Activated naive CD4-positive, alpha-beta T cell treated with anti-CD3 and anti-CD28 coated beads, Interleukin-2, amount 10 ng/mL, durations not matched to agents 7 days and 5 days (primary cell): ENCODE results near the gene SNRK.
A peak's percentile ranks its signal among the peaks of the same experiment; 100 is the strongest.

Experiments
- CTCF ChIA-PET: fragments of 350-600 bp; sonication (Branson Sonifier 250); formaldehyde crosslinking; loops from one replicate; lab custom pipeline; 2021; ENCODE audit warnings: antibody characterized with exemption; lab: Charles Lee
- DNase-seq: peaks from one replicate; pipeline ENCODE4 v3.0.0-alpha.2; 2020
- H3K27ac Mint-ChIP-seq: one replicate; pipeline ENCODE4 v1.8.0; 2021; ENCODE audit warnings: mild to moderate bottlenecking, moderate library complexity, mixed read lengths
- H3K27me3 Mint-ChIP-seq: one replicate; pipeline ENCODE4 v1.8.0; 2021; ENCODE audit warnings: mild to moderate bottlenecking, mixed read lengths
- H3K36me3 Mint-ChIP-seq: one replicate; pipeline ENCODE4 v1.8.0; 2021; ENCODE audit warnings: mixed read lengths
- H3K4me1 Mint-ChIP-seq: one replicate; pipeline ENCODE4 v1.8.0; 2021; ENCODE audit warnings: mixed read lengths
- H3K4me3 Mint-ChIP-seq: one replicate; pipeline ENCODE4 v1.8.0; 2021; ENCODE audit warnings: mild to moderate bottlenecking, moderate library complexity, mixed read lengths
- H3K9me3 Mint-ChIP-seq: one replicate; pipeline ENCODE4 v1.8.0; 2021; ENCODE audit warnings: mixed read lengths

Gene SNRK

GRCh38 chr3:43286841-43287499, 630 bp downstream of the SNRK start:
- CTCF ChIA-PET = interaction anchor here (0.8 to 2.2 kb wide), 4 partner anchors 10 to 125 kb away, joined by 3 to 13 read pairs (median 4); no protein-coding TSS in a partner anchor
- Mint-ChIP-seq H3K36me3 (peaks cover 42% of the 10 kb centered on the region), H3K4me1 (peaks cover 44% of the 10 kb centered on the region), H3K4me3 (peak overlapping the region; percentile 96), H3K9me3 (no peaks in the 10 kb centered on the region), H3K27ac (peak overlapping the region; percentile 95), H3K27me3 (peaks cover 15% of the 10 kb centered on the region)
- DNase-seq = peak; percentile 40

GRCh38 chr3:43287500-43287873, 1.1 kb downstream of the SNRK start:
- Mint-ChIP-seq H3K4me1 (peaks cover 49% of the 10 kb centered on the region), H3K27ac (peak overlapping the region; percentile 95), H3K4me3 (peak overlapping the region; percentile 96), H3K27me3 (peaks cover 15% of the 10 kb centered on the region), H3K36me3 (peaks cover 42% of the 10 kb centered on the region), H3K9me3 (no peaks in the 10 kb centered on the region)
- CTCF ChIA-PET = interaction anchor here (0.8 to 2.2 kb wide), 4 partner anchors 9 to 125 kb away, joined by 3 to 13 read pairs (median 4); no protein-coding TSS in a partner anchor
- DNase-seq = no peak

- CTCF ChIA-PET = interaction anchor here (0.7 kb wide), 1 partner anchor 58 kb away, joined by 3 read pairs; no protein-coding TSS in a partner anchor
- no peaks in the 10 kb centered on the region for H3K9me3 Mint-ChIP-seq
- no peak for DNase-seq
- H3K27ac Mint-ChIP-seq = peak overlapping the region; percentile 95
- peaks cover 11% of the 10 kb centered on the region for H3K27me3 Mint-ChIP-seq
- H3K4me1 Mint-ChIP-seq = peaks cover 58% of the 10 kb centered on the region
- peaks cover 50% of the 10 kb centered on the region for H3K36me3 Mint-ChIP-seq
- peak overlapping the region; percentile 96 for H3K4me3 Mint-ChIP-seq
These were observed 2.0 kb downstream of the SNRK start for GRCh38 chr3:43288366-43288765.

GRCh38 chr3:43288850-43289249, 2.5 kb downstream of the SNRK start:
- CTCF ChIA-PET = interaction anchor here (0.7 to 1.1 kb wide), 2 partner anchors 39 to 58 kb away, joined by 3 read pairs; no protein-coding TSS in a partner anchor
- peaks cover 50% of the 10 kb centered on the region for H3K36me3 Mint-ChIP-seq
- no peak for DNase-seq
- no peaks in the 10 kb centered on the region for H3K9me3 Mint-ChIP-seq
- H3K4me3 Mint-ChIP-seq = peak overlapping the region; percentile 96
- peaks cover 61% of the 10 kb centered on the region for H3K4me1 Mint-ChIP-seq
- peaks cover 11% of the 10 kb centered on the region for H3K27me3 Mint-ChIP-seq
- H3K27ac Mint-ChIP-seq = peak overlapping the region; percentile 95

GRCh38 chr3:43289401-43289800, 3.1 kb downstream of the SNRK start:
- H3K27ac Mint-ChIP-seq = peak overlapping the region; percentile 95
- DNase-seq = no peak
- no peaks in the 10 kb centered on the region for H3K9me3 Mint-ChIP-seq
- H3K27me3 Mint-ChIP-seq = peaks cover 11% of the 10 kb centered on the region
- H3K36me3 Mint-ChIP-seq = peaks cover 54% of the 10 kb centered on the region
- H3K4me3 Mint-ChIP-seq = peak overlapping the region; percentile 96
- H3K4me1 Mint-ChIP-seq = peaks cover 66% of the 10 kb centered on the region
- CTCF ChIA-PET = interaction anchor here (0.9 to 1.1 kb wide), 2 partner anchors 34 to 38 kb away, joined by 3 read pairs; no protein-coding TSS in a partner anchor

GRCh38 chr3:43289841-43290470, 3.6 kb downstream of the SNRK start:
- DNase-seq = no peak
- CTCF ChIA-PET = interaction anchor here (0.9 to 1.2 kb wide), 3 partner anchors 35 to 128 kb away, joined by 3 read pairs; no protein-coding TSS in a partner anchor
- Mint-ChIP-seq H3K4me1 (peaks cover 72% of the 10 kb centered on the region), H3K9me3 (no peaks in the 10 kb centered on the region), H3K27ac (peak overlapping the region; percentile 95), H3K36me3 (peaks cover 59% of the 10 kb centered on the region), H3K4me3 (peak overlapping the region; percentile 96), H3K27me3 (peaks cover 11% of the 10 kb centered on the region)

- Mint-ChIP-seq H3K9me3 (no peaks in the 10 kb centered on the region), H3K4me3 (peak overlapping the region; percentile 96), H3K36me3 (peaks cover 62% of the 10 kb centered on the region), H3K27ac (peak overlapping the region; percentile 50), H3K4me1 (peaks cover 76% of the 10 kb centered on the region), H3K27me3 (peaks cover 3% of the 10 kb centered on the region)
- CTCF ChIA-PET = interaction anchor here (1.2 kb wide), 1 partner anchor 129 kb away, joined by 3 read pairs; no protein-coding TSS in a partner anchor
- DNase-seq = no peak
These were observed 4.6 kb downstream of the SNRK start for GRCh38 chr3:43290956-43291355.

GRCh38 chr3:43291546-43291945, 5.2 kb downstream of the SNRK start:
- H3K27ac Mint-ChIP-seq = peak overlapping the region; percentile 64
- peaks cover 78% of the 10 kb centered on the region for H3K4me1 Mint-ChIP-seq
- no peaks in the 10 kb centered on the region for H3K9me3 Mint-ChIP-seq
- CTCF ChIA-PET = no interaction called here
- peaks cover 62% of the 10 kb centered on the region for H3K36me3 Mint-ChIP-seq
- H3K4me3 Mint-ChIP-seq = peak overlapping the region; percentile 96
- DNase-seq = no peak
- no peaks in the 10 kb centered on the region for H3K27me3 Mint-ChIP-seq

GRCh38 chr3:43294975-43295374, 8.6 kb downstream of the SNRK start:
- DNase-seq = no peak
- H3K4me3 Mint-ChIP-seq = peak overlapping the region; percentile 37
- peak overlapping the region; percentile 87 for H3K27ac Mint-ChIP-seq
- peaks cover 60% of the 10 kb centered on the region for H3K36me3 Mint-ChIP-seq
- no peaks in the 10 kb centered on the region for H3K9me3 Mint-ChIP-seq
- CTCF ChIA-PET = interaction anchor here (0.6 kb wide), 1 partner anchor 100 kb away, joined by 3 read pairs; no protein-coding TSS in a partner anchor
- H3K27me3 Mint-ChIP-seq = no peaks in the 10 kb centered on the region
- peaks cover 91% of the 10 kb centered on the region for H3K4me1 Mint-ChIP-seq

- Mint-ChIP-seq H3K4me1 (peaks cover 77% of the 10 kb centered on the region), H3K9me3 (no peaks in the 10 kb centered on the region), H3K4me3 (peak overlapping the region; percentile 73), H3K36me3 (peaks cover 47% of the 10 kb centered on the region), H3K27me3 (no peaks in the 10 kb centered on the region), H3K27ac (peak overlapping the region; percentile 96)
- peak; percentile 78 for DNase-seq
- CTCF ChIA-PET = interaction anchor here (0.7 to 2.1 kb wide), 7 partner anchors 9 to 334 kb away, joined by 3 to 6 read pairs (median 4); no protein-coding TSS in a partner anchor
These were observed 10.2 kb downstream of the SNRK start for GRCh38 chr3:43296565-43296964.

GRCh38 chr3:43298292-43298691, 12.0 kb downstream of the SNRK start:
- Mint-ChIP-seq H3K4me1 (peaks cover 74% of the 10 kb centered on the region), H3K27ac (peak overlapping the region; percentile 83), H3K9me3 (no peaks in the 10 kb centered on the region), H3K36me3 (peaks cover 43% of the 10 kb centered on the region), H3K4me3 (peak overlapping the region; percentile 67), H3K27me3 (no peaks in the 10 kb centered on the region)
- no peak for DNase-seq
- CTCF ChIA-PET = interaction anchor here (1.5 kb wide), 1 partner anchor 204 kb away, joined by 3 read pairs; no protein-coding TSS in a partner anchor

- peak overlapping the region; percentile 83 for H3K27ac Mint-ChIP-seq
- peaks cover 47% of the 10 kb centered on the region for H3K36me3 Mint-ChIP-seq
- H3K27me3 Mint-ChIP-seq = no peaks in the 10 kb centered on the region
- H3K4me3 Mint-ChIP-seq = peak overlapping the region; percentile 67
- CTCF ChIA-PET = no interaction called here
- no peak for DNase-seq
- H3K9me3 Mint-ChIP-seq = no peaks in the 10 kb centered on the region
- peaks cover 76% of the 10 kb centered on the region for H3K4me1 Mint-ChIP-seq
These were observed 12.4 kb downstream of the SNRK start for GRCh38 chr3:43298761-43299160.

- Mint-ChIP-seq H3K27ac (peak overlapping the region; percentile 91), H3K9me3 (no peaks in the 10 kb centered on the region), H3K4me1 (peaks cover 62% of the 10 kb centered on the region), H3K27me3 (no peaks in the 10 kb centered on the region), H3K4me3 (no peak overlapping the region), H3K36me3 (peaks cover 58% of the 10 kb centered on the region)
- CTCF ChIA-PET = interaction anchor here (0.7 kb wide), 1 partner anchor 15 kb away, joined by 3 read pairs; no protein-coding TSS in a partner anchor
- no peak for DNase-seq
These were observed 16.0 kb downstream of the SNRK start for GRCh38 chr3:43302116-43302880.
